ENCODE data around the gene TRIM33.

DNA sequence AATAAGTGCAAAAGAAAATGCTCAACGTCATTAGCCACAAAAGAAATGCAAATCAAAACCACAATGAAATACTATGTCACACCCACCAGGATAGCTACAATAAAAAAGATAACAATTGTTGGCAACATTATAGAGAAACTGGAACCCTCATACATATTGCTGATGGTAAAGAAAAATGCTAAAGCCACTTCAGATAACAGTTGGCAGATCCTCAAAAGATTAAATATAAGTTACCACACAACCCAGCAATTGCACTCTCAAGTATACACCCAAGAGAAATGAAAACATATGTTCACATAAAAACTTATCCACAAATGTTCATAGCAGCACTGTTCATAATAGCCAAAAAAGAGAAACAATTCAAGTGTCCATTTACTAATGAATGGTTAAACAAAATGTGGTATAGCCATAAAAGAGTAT is 20.7 kb downstream of the TRIM33 start:
- TF ChIP-seq, protein P1, sequence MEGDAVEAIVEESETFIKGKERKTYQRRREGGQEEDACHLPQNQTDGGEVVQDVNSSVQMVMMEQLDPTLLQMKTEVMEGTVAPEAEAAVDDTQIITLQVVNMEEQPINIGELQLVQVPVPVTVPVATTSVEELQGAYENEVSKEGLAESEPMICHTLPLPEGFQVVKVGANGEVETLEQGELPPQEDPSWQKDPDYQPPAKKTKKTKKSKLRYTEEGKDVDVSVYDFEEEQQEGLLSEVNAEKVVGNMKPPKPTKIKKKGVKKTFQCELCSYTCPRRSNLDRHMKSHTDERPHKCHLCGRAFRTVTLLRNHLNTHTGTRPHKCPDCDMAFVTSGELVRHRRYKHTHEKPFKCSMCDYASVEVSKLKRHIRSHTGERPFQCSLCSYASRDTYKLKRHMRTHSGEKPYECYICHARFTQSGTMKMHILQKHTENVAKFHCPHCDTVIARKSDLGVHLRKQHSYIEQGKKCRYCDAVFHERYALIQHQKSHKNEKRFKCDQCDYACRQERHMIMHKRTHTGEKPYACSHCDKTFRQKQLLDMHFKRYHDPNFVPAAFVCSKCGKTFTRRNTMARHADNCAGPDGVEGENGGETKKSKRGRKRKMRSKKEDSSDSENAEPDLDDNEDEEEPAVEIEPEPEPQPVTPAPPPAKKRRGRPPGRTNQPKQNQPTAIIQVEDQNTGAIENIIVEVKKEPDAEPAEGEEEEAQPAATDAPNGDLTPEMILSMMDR (IDR thresholded peaks at IDR 0.05; ENCODE audit: extremely low read depth in 1 of 2, insufficient read depth in 1 of 2, low read depth in 1 of 2, low read length in 2 of 2) = no peak
- TF ChIP-seq MAX (IDR thresholded peaks at IDR 0.05; ENCODE audit: insufficient read depth, insufficient read length) (no peak), MYC (IDR thresholded peaks at IDR 0.05; ENCODE audit: low read depth, low read length) (no peak), EZH2 (IDR thresholded peaks at IDR 0.05; ENCODE audit: borderline replicate concordance, low read depth, low read length, severe bottlenecking) (no peak), POLR2A (IDR thresholded peaks at IDR 0.05; ENCODE audit: low read depth, low read length) (no peak), POLR2AphosphoS5 (IDR thresholded peaks at IDR 0.05; ENCODE audit: insufficient read depth, low read depth, low read length) (no peak), JUN (IDR thresholded peaks at IDR 0.05; ENCODE audit: borderline replicate concordance, insufficient read depth, insufficient read length, low read depth) (no peak), FOS (IDR thresholded peaks at IDR 0.05; ENCODE audit: borderline replicate concordance, insufficient read depth, low read length) (no peak)

All from endothelial cell of umbilical vein (primary cell).